ENCODE measurements around the gene MLXIP. TPM values are rescaled to one million over a fixed set of nuclear protein-coding genes. Genes with fewer than 3 reads are reported as not detected.

Gene MLXIP
- total RNA-seq, 1 experiment from 2014 or later: 32.4 TPM

GRCh38 chr12:122050706-122051105 is 27.9 kb upstream of the MLXIP start:
- Histone ChIP-seq H3K27ac (ENCODE audit: insufficient read length, low read depth, low read length) (no peak overlapping the region), H2BK120ac (ENCODE audit: low read depth, low read length, poor library complexity, severe bottlenecking) (no peak overlapping the region), H3K23ac (ENCODE audit: insufficient read length, low read depth, low read length) (no peak overlapping the region), H4K91ac (ENCODE audit: insufficient read length, low read depth, low read length) (no peak overlapping the region), H4K20me1 (ENCODE audit: control insufficient read depth, insufficient read depth, insufficient read length) (no peaks in the 10 kb centered on the region), H3K56ac (ENCODE audit: insufficient read length, low read depth, low read length) (no peak overlapping the region), H2BK12ac (ENCODE audit: insufficient read length, low read depth, low read length) (no peak overlapping the region), H3K9me3 (ENCODE audit: control insufficient read depth, low read depth, low read length) (no peaks in the 10 kb centered on the region), H3K79me1 (ENCODE audit: insufficient read depth, low read depth, low read length, poor library complexity, severe bottlenecking) (no peaks in the 10 kb centered on the region), H3K23me2 (ENCODE audit: insufficient read length, low read depth, low read length, poor library complexity, severe bottlenecking) (no peaks in the 10 kb centered on the region), H2BK5ac (ENCODE audit: insufficient read length, low read length) (no peak overlapping the region), H3K9ac (ENCODE audit: extremely low read depth, insufficient read length, low read length) (no peak overlapping the region), H3K4me2 (ENCODE audit: insufficient read depth, insufficient read length, low read length) (no peak overlapping the region), H3K27me3 (ENCODE audit: insufficient read depth, low read length) (no peaks in the 10 kb centered on the region), H3K18ac (ENCODE audit: insufficient read length, low read depth, low read length) (no peak overlapping the region), H2AFZ (ENCODE audit: low read length) (no peak overlapping the region), H4K8ac (replicated peaks; ENCODE audit: insufficient read length, low read depth, low read length) (no peak overlapping the region), H3T11ph (ENCODE audit: low read length) (no peak overlapping the region), H3K79me2 (ENCODE audit: insufficient read depth, low read length) (no peaks in the 10 kb centered on the region), H3K14ac (ENCODE audit: insufficient read depth, low read length) (no peak overlapping the region), H2BK15ac (ENCODE audit: low read depth, low read length) (no peak overlapping the region), H2BK20ac (ENCODE audit: low read depth, low read length, poor library complexity, severe bottlenecking) (no peak overlapping the region), H2AK5ac (ENCODE audit: insufficient read length, low read length) (no peak overlapping the region), H3K4ac (ENCODE audit: low read depth, low read length) (no peak overlapping the region), H3K4me1 (ENCODE audit: insufficient read depth, low read length) (no peaks in the 10 kb centered on the region), H4K5ac (ENCODE audit: insufficient read length, low read depth, low read length) (no peak overlapping the region)
- no peak for TF ChIP-seq CTCF (conservative IDR thresholded peaks at IDR 0.05)
- no peak overlapping the region for H3K4me3 Mint-ChIP-seq
- peaks cover 0 to 4% of the 10 kb centered on the region in 2 experiments; a peak in 3 of 4 replicates for H3K4me1 Mint-ChIP-seq
- no peak for DNase-seq
- WGBS (ENCODE audit: extremely low coverage, insufficient read length, low lambda C conversion rate): no CpG with 5 or more reads among the region's 20 CpGs
- no peaks in the 10 kb centered on the region for H3K9me3 Mint-ChIP-seq
- no peaks in the 10 kb centered on the region; the same call in 1 of the 2 replicates for H3K27me3 Mint-ChIP-seq (ENCODE audit: low read depth)
- 0 out of 7 replicates have a peak overlapping the region, but pooled peaks of 1 of the 3 experiments have one; percentile 47 for H3K27ac Mint-ChIP-seq
- peaks cover 4 to 38% (median 37%) of the 10 kb centered on the region in 3 experiments; a peak in 6 of 7 replicates for H3K36me3 Mint-ChIP-seq (ENCODE audit: insufficient read depth in 1 of 3, low read depth in 3 of 3)

Data from H9 (cell line).